H1 (cell line): Measurements from ENCODE around the gene S100A14. TPM values are rescaled to one million over a fixed set of nuclear protein-coding genes. Genes with fewer than 3 reads are reported as not detected.

Experiments
- CTCF ChIA-PET: fragments of 300-600 bp; sonication (Branson Sonifier 250); formaldehyde crosslinking; loops from one replicate; lab custom pipeline; 2021; ENCODE audit not compliant: partially characterized antibody; lab: Charles Lee
- POLR2A ChIA-PET: fragments of 300-600 bp; sonication (Branson Sonifier 250); formaldehyde crosslinking; loops from one replicate; lab custom pipeline; 2021; ENCODE audit warnings: inconsistent platforms; ENCODE audit not compliant: partially characterized antibody; lab: Charles Lee
- DNase-seq, 2 experiments: peaks; one replicate each; pipeline versions ENCODE4 v3.0.0 to v3.0.0-alpha.2; 2010 to 2022; ENCODE audit warnings: low spot score in 2 of 2, low read depth in 1 of 2, mixed read lengths in 1 of 2
- FAIRE-seq: peaks from 2 replicates; lab custom pipeline; 2011; peaks lifted over from hg19 to GRCh38; lab: Jason Lieb, UNC
- H2AFZ ChIP-seq: 2 replicates; pipeline ENCODE4 v1.8.1; 2012; ENCODE audit warnings: low read length, inconsistent platforms
- H2AK5ac ChIP-seq: 2 replicates; pipeline ENCODE4 v1.6.1; 2013; ENCODE audit warnings: low read depth, low read length
- H2BK120ac ChIP-seq: replicated peaks from 2 replicates; pipeline ENCODE3; 2013; ENCODE audit warnings: low read depth, low read length, inconsistent platforms
- H2BK12ac ChIP-seq: 2 replicates; pipeline ENCODE4 v1.6.1; 2013; ENCODE audit warnings: low read depth, low read length
- H2BK15ac ChIP-seq: 2 replicates; pipeline ENCODE4 v1.6.1; 2013; ENCODE audit warnings: low read length
- H2BK20ac ChIP-seq: 2 replicates; pipeline ENCODE4 v1.6.1; 2013; ENCODE audit warnings: low read length
- H2BK5ac ChIP-seq: 2 replicates; pipeline ENCODE4 v1.6.1; 2013; ENCODE audit warnings: low read depth, low read length
- H3K14ac ChIP-seq: 2 replicates; pipeline ENCODE4 v1.6.1; 2013; ENCODE audit warnings: inconsistent platforms; ENCODE audit not compliant: insufficient read length
- H3K18ac ChIP-seq: 2 replicates; pipeline ENCODE4 v1.6.1; 2013; ENCODE audit warnings: low read length; ENCODE audit errors: extremely low read depth
- H3K23ac ChIP-seq: 2 replicates; pipeline ENCODE4 v1.6.1; 2013; ENCODE audit warnings: inconsistent platforms; ENCODE audit not compliant: insufficient read length
- H3K23me2 ChIP-seq: 2 replicates; pipeline ENCODE4 v1.6.1; 2013; ENCODE audit warnings: low read depth, low read length
- H3K27ac ChIP-seq: 2 replicates; pipeline ENCODE4 v1.6.1; 2011; ENCODE audit warnings: low read depth, low read length, inconsistent platforms
- H3K27me3 ChIP-seq, 4 experiments: replicated peaks in 1 of 4; 1 replicate in 1 of 4; 2 replicates in 3 of 4; pipeline versions ENCODE4 v1.6.1 to v1.8.1; 2011 to 2013; ENCODE audit warnings: low read length in 3 of 4, mild to moderate bottlenecking in 3 of 4, inconsistent platforms in 2 of 4, mixed read lengths in 2 of 4, moderate library complexity in 1 of 4; ENCODE audit not compliant: control insufficient read depth in 3 of 4, insufficient read depth in 3 of 4; ENCODE audit errors: extremely low read depth in 1 of 4
- H3K36me3 ChIP-seq, 4 experiments: 2 replicates each; pipeline versions ENCODE4 v1.6.1 to v1.8.1; 2011 to 2013; ENCODE audit warnings: mild to moderate bottlenecking in 4 of 4, low read length in 3 of 4, moderate library complexity in 2 of 4, control low read depth in 1 of 4, inconsistent platforms in 1 of 4; ENCODE audit not compliant: insufficient read depth in 4 of 4, control insufficient read depth in 2 of 4
- H3K4ac ChIP-seq: replicated peaks from 2 replicates; pipeline ENCODE3; 2013; ENCODE audit warnings: low read length, low read depth, mixed read lengths, inconsistent platforms; ENCODE audit not compliant: insufficient read length
- H3K4me1 ChIP-seq, 4 experiments: replicated peaks in 1 of 4; 1 replicate in 1 of 4; 2 replicates in 3 of 4; pipeline versions ENCODE4 v1.6.1 to v1.8.1; 2011 to 2013; ENCODE audit warnings: low read length in 3 of 4, inconsistent platforms in 2 of 4, mixed read lengths in 1 of 4; ENCODE audit not compliant: insufficient read depth in 4 of 4, control insufficient read depth in 3 of 4
- H3K4me2 ChIP-seq, 2 experiments: 2 replicates each; pipeline versions ENCODE4 v1.6.1 to v1.8.1; 2011 to 2013; ENCODE audit warnings: low read depth in 2 of 2, low read length in 2 of 2, control low read depth in 1 of 2, inconsistent platforms in 1 of 2, mild to moderate bottlenecking in 1 of 2; ENCODE audit not compliant: insufficient read depth in 1 of 2
- H3K4me3 ChIP-seq, 4 experiments: fragments of 200-600, 300-600 bp in 1 of 4; sonication (generic), shearing (Covaris generic), sonication (Bioruptor Twin) in 1 of 4; 2 replicates each; pipeline versions ENCODE4 v1.5.1 to v1.8.1; 2011 to 2016; ENCODE audit warnings: low read length in 4 of 4, low read depth in 3 of 4, control low read depth in 2 of 4, inconsistent platforms in 2 of 4, mild to moderate bottlenecking in 2 of 4, mixed read lengths in 1 of 4, moderate library complexity in 1 of 4; ENCODE audit not compliant: insufficient read depth in 2 of 4; ENCODE audit errors: extremely low read depth in 1 of 4
- H3K56ac ChIP-seq: replicated peaks from 2 replicates; pipeline ENCODE3; 2013; ENCODE audit warnings: low read depth, mild to moderate bottlenecking, mixed read lengths, low read length, inconsistent platforms; ENCODE audit not compliant: insufficient read length
- H3K79me1 ChIP-seq: 2 replicates; pipeline ENCODE4 v1.6.1; 2013; ENCODE audit warnings: low read depth, low read length, control low read depth
- H3K79me2 ChIP-seq, 2 experiments: 2 replicates each; pipeline versions ENCODE4 v1.6.1 to v1.8.1; 2012 to 2013; ENCODE audit warnings: low read length in 2 of 2, mild to moderate bottlenecking in 2 of 2, inconsistent platforms in 1 of 2; ENCODE audit not compliant: insufficient read depth in 2 of 2, control insufficient read depth in 1 of 2
- H3K9ac ChIP-seq, 4 experiments: replicated peaks in 1 of 4; 1 replicate in 1 of 4; 2 replicates in 3 of 4; pipeline versions ENCODE4 v1.6.1 to v1.8.1; 2011 to 2013; ENCODE audit warnings: low read depth in 3 of 4, low read length in 3 of 4, control low read depth in 2 of 4, mild to moderate bottlenecking in 2 of 4, moderate library complexity in 2 of 4, inconsistent platforms in 1 of 4; ENCODE audit errors: extremely low read depth in 1 of 4
- H3K9me3 ChIP-seq, 2 experiments: 2 replicates each; pipeline versions ENCODE4 v1.6.1 to v1.8.1; 2012 to 2013; ENCODE audit warnings: mild to moderate bottlenecking in 2 of 2, moderate library complexity in 2 of 2, control low read depth in 1 of 2, inconsistent platforms in 1 of 2, low read depth in 1 of 2, low read length in 1 of 2, mixed read lengths in 1 of 2; ENCODE audit not compliant: insufficient read depth in 2 of 2
- H4K20me1 ChIP-seq, 2 experiments: replicated peaks in 1 of 2; 2 replicates each; pipeline versions ENCODE3 to v1.8.1; 2011 to 2013; ENCODE audit warnings: inconsistent platforms in 2 of 2, low read length in 2 of 2, mild to moderate bottlenecking in 1 of 2; ENCODE audit not compliant: insufficient read depth in 2 of 2, control insufficient read depth in 1 of 2
- H4K5ac ChIP-seq: 2 replicates; pipeline ENCODE4 v1.6.1; 2013; ENCODE audit warnings: low read length, low read depth, mixed read lengths, inconsistent platforms; ENCODE audit not compliant: insufficient read length
- H4K8ac ChIP-seq: 2 replicates; pipeline ENCODE4 v1.8.0; 2013; ENCODE audit warnings: mild to moderate bottlenecking, moderate library complexity, low read length, inconsistent platforms; ENCODE audit not compliant: insufficient read depth; ENCODE audit errors: extremely low read depth
- H4K91ac ChIP-seq: replicated peaks from 2 replicates; pipeline ENCODE3; 2013; ENCODE audit warnings: low read length, mixed read lengths, inconsistent platforms; ENCODE audit not compliant: insufficient read length
- CTBP2 ChIP-seq: IDR thresholded peaks from 2 replicates; pipeline ENCODE4 v1.7.0; 2011; ENCODE audit warnings: borderline replicate concordance, mild to moderate bottlenecking, moderate library complexity, mixed read lengths, low read length; ENCODE audit not compliant: insufficient read depth, insufficient read length
- SAP30 ChIP-seq: fragments of 300-600 bp; sonication (generic); IDR thresholded peaks from 2 replicates; pipeline ENCODE4 v1.7.1; 2012; ENCODE audit warnings: low read length, moderate library complexity, mild to moderate bottlenecking, inconsistent platforms; ENCODE audit not compliant: insufficient read depth, insufficient replicate concordance
- SIX5 ChIP-seq: IDR thresholded peaks from 2 replicates; pipeline ENCODE4 v1.6.1; 2011; ENCODE audit warnings: mild to moderate bottlenecking, low read depth, low read length
- SP2 ChIP-seq: IDR thresholded peaks from 2 replicates; pipeline ENCODE4 v1.6.1; 2012; ENCODE audit warnings: mild to moderate bottlenecking, low read length, inconsistent platforms
- TAF1 ChIP-seq: IDR thresholded peaks from 2 replicates; pipeline ENCODE4 v1.6.1; 2011; ENCODE audit warnings: mild to moderate bottlenecking, low read depth, low read length
- WGBS, 2 experiments: shearing (Covaris generic) in 1 of 2; methylation state at CpG; one replicate each; pipeline versions ENCODE4 v1.1.6 to v1.1.7; 2013 to 2015; ENCODE audit warnings: low lambda C conversion rate in 2 of 2, mixed read lengths in 2 of 2, inconsistent platforms in 1 of 2, low coverage in 1 of 2, missing lambda C conversion rate in 1 of 2; ENCODE audit not compliant: insufficient replicate concordance in 2 of 2, insufficient coverage in 1 of 2, insufficient read length in 1 of 2; ENCODE audit errors: extremely low coverage in 1 of 2, missing lambda C conversion rate in 1 of 2; 5-methylcytosine and 5-hydroxymethylcytosine counted together
- polyA plus RNA-seq, 7 experiments: library from polyadenylated mRNA; depleted of rRNA in 3 of 7; stranded (reverse) in 5 of 7; unstranded in 2 of 7; fragments of >200 nt in 5 of 7; fragments of 200-250 nt in 2 of 7; gene quantifications; 1 replicate in 5 of 7; 2 replicates in 1 of 7; 4 replicates in 1 of 7; pipeline versions ENCODE4 v1.2.1 to v1.2.3, GENCODE V29; 2011 to 2013; ENCODE audit warnings: missing spikeins in 2 of 7, mixed read lengths in 2 of 7
- total RNA-seq: library from RNA; stranded (reverse); fragmentation: NEBNext Ultra II Directional; extraction: Animal tissue kit (Norgen Biotek cat#: 25700); gene quantifications from 2 replicates; pipeline ENCODE4 v1.2.1, GENCODE V29; 2021

S100A14 gene
- total and polyA plus RNA-seq, 2 of the 8 experiments (the other 6 are each of a cell fraction or from before 2014, with no cell fraction given), result 1.4 to 5.3 TPM

DNA sequence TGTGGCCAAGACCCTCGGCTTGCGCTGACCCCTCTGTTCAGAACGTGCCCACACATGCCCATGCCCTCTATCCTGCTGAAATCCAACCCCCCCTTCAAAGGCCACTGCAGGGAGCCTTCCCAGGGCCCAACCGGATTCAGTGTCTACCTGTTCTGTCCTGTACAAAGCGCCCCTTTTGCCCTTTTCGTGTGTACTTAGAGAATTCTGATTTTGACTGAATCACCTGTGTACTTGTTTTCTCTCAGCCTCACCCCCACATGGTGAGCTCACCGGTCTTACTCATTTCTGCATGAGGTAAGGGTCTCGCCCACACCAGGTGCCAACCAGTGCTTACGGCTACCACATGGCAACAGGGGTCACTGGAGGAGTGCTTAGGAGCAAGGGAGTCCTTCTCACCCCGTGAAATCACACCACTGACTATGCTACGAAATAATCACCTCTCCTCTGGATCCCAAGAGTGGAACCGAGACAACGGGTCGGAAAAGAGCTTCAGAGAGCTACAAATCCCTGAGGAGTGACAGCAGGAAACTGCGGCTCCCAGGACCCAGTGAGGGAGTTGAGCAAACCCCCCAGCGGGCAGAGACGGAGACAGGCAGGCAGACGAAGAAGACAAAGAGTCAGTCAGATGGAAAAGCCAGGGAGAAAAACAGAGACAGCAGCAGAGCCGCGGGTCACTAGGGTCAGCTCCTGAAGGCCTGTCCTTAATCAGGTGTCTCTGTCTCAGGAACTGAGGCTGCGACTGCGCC, 48.3 kb downstream of the S100A14 start:
- DNase-seq, result no peak
- Histone ChIP-seq H2BK5ac (peak overlapping the region; percentile 97), H3K27me3 (0 out of 7 replicates have a peak, but pooled peaks cover 0 to 4% (median 0%) of the 10 kb centered on the region in 4 experiments), H3K14ac (peak overlapping the region; percentile 44), H3K79me1 (no peaks in the 10 kb centered on the region), H4K8ac (0 out of 2 replicates have a peak overlapping the region, but pooled peaks have one; percentile 7), H3K36me3 (no peaks in the 10 kb centered on the region), H3K4me2 (peak overlapping the region; percentile 1 to 61), H3K23ac (no peak overlapping the region), H3K79me2 (no peaks in the 10 kb centered on the region), H4K5ac (no peak overlapping the region), H3K4me1 (peaks cover 11 to 26% (median 20%) of the 10 kb centered on the region in 4 experiments), H3K4ac (peak overlapping the region; percentile 75), H3K9ac (no peak overlapping the region; a peak in 3 of 7 replicates), H3K4me3 (peak overlapping the region in 3 of 4 experiments; percentile 9 to 41 (median 23); a peak in 3 of 8 replicates), H3K9me3 (no peaks in the 10 kb centered on the region), H4K91ac (peak overlapping the region; percentile 98), H2AK5ac (peak overlapping the region; percentile 99; the same call in 1 of the 2 replicates), H2BK20ac (peak overlapping the region; percentile 95), H3K23me2 (peaks cover 2% of the 10 kb centered on the region), H4K20me1 (no peaks in the 10 kb centered on the region), H3K18ac (peak overlapping the region; percentile 71)
- 63% methylated on average over 22 of the region's 22 CpGs; no CpG with 5 or more reads in 1 of the 2 experiments for WGBS, 2 experiments
- CTCF ChIA-PET, result interaction anchor here (0.8 to 7.5 kb wide), 31 partner anchors 10 to 215 kb away, joined by 3 to 224 read pairs (median 7); partner anchors contain the start of genes CHTOP, S100A1, S100A13 and S100A14
- TF ChIP-seq SIX5 (no peak), SAP30 (no peak), SP2 (no peak), TAF1 (no peak), CTBP2 (no peak)
- TF ChIP-seq, all 59 proteins: peak for 0
- Histone ChIP-seq H3K27ac (peak overlapping the region; percentile 9; the same call in 1 of the 2 replicates), H3K56ac (peak overlapping the region; percentile 73), H2AFZ (peak overlapping the region; percentile 84; the same call in 1 of the 2 replicates), H2BK120ac (peak overlapping the region; percentile 94), H2BK12ac (peak overlapping the region; percentile 99), H2BK15ac (peak overlapping the region; percentile 99)
- POLR2A ChIA-PET, result interaction anchor here (0.6 to 2.1 kb wide), 13 partner anchors 10 to 422 kb away, joined by 3 to 16 read pairs (median 4); partner anchors contain the start of genes CHTOP, RPS27, S100A1 and S100A13
- FAIRE-seq, result no peak
